Activated T-cell treated with anti-CD3 and anti-CD28 coated beads, Interleukin-2, amount 50 U/mL, for 1 hour (primary cell): ENCODE measurements around the gene SLC35A4.

Experiments
- DNase-seq: peaks from one replicate; pipeline ENCODE4 v3.0.0-alpha.2; 2020

SLC35A4 gene

GRCh38 chr5:140564196-140565023 lies at the start of gene SLC35A4, which contains the start of gene APBB3:
Gene SLC35A4, plus strand, starts transcription at chr5:140564828. Its CDS starts 2,342 bp downstream, at chr5:140567170.
Gene APBB3, minus strand, starts transcription at chr5:140564598. Its CDS starts 353 bp downstream, at chr5:140564245.
- peak; percentile 95 for DNase-seq

- DNase-seq = no peak
Observed at GRCh38 chr5:140524003-140524402, 40.6 kb upstream of the SLC35A4 start.

GRCh38 chr5:140540227-140540626 lies 24.4 kb upstream of the SLC35A4 start:
- no peak for DNase-seq

- no peak for DNase-seq
Observed at GRCh38 chr5:140542972-140543371, 21.7 kb upstream of the SLC35A4 start.

- no peak for DNase-seq
Observed at GRCh38 chr5:140544986-140545385, 19.6 kb upstream of the SLC35A4 start.

GRCh38 chr5:140545606-140546005 lies 19.0 kb upstream of the SLC35A4 start:
- no peak for DNase-seq

- no peak for DNase-seq
Observed at GRCh38 chr5:140546851-140547507, 17.6 kb upstream of the SLC35A4 start.

- DNase-seq = peak; percentile 85
Observed at GRCh38 chr5:140547508-140548299, 16.9 kb upstream of the SLC35A4 start, which contains the start of gene EIF4EBP3. Gene EIF4EBP3, plus strand, starts transcription at chr5:140547662. Its CDS starts 76 bp downstream, at chr5:140547738.

GRCh38 chr5:140548300-140548688 lies 16.3 kb upstream of the SLC35A4 start:
- no peak for DNase-seq

- no peak for DNase-seq
Observed at GRCh38 chr5:140548791-140549190, 15.8 kb upstream of the SLC35A4 start.

- DNase-seq = no peak
Observed at GRCh38 chr5:140549237-140550144, 15.1 kb upstream of the SLC35A4 start.

GRCh38 chr5:140550147-140551079 lies 14.2 kb upstream of the SLC35A4 start:
- DNase-seq = no peak

GRCh38 chr5:140551872-140552271 lies 12.8 kb upstream of the SLC35A4 start:
- no peak for DNase-seq

- DNase-seq = no peak
Observed at GRCh38 chr5:140553657-140554056, 11.0 kb upstream of the SLC35A4 start.

GRCh38 chr5:140554454-140554853 lies 10.2 kb upstream of the SLC35A4 start:
- DNase-seq = no peak

- no peak for DNase-seq
Observed at GRCh38 chr5:140555747-140556312, 8.8 kb upstream of the SLC35A4 start.

GRCh38 chr5:140556438-140556837 lies 8.2 kb upstream of the SLC35A4 start:
- DNase-seq = no peak

GRCh38 chr5:140557136-140557805 lies 7.4 kb upstream of the SLC35A4 start, which contains the start of gene SRA1:
Gene SRA1, minus strand, starts transcription at chr5:140557473. Its CDS starts 21 bp downstream, at chr5:140557452.
- peak; percentile 81 for DNase-seq

GRCh38 chr5:140557965-140558364 lies 6.7 kb upstream of the SLC35A4 start:
- DNase-seq = no peak

- DNase-seq = no peak
Observed at GRCh38 chr5:140558542-140558941, 6.1 kb upstream of the SLC35A4 start.
